ENCODE measurements around the gene NHS. TPM values are rescaled to one million over a fixed set of nuclear protein-coding genes. Genes with fewer than 3 reads are reported as not detected.
"Not testable (repeated sequence)": the region's sequence is repeated elsewhere in the genome, so short reads cannot be mapped to it uniquely, and the experiment has no call there.

The NHS gene
- total RNA-seq, 1 experiment from 2014 or later, result 6.2 TPM

- CTCF ChIA-PET, result no interaction called here
- POLR2A ChIA-PET, result no interaction called here
- no peak overlapping the region for H3K27ac Mint-ChIP-seq (ENCODE audit: low read depth, unreplicated experiment)
- intact Hi-C loops (cut with micrococcal nuclease), result no loop called here
- no peak for DNase-seq (ENCODE audit: unreplicated experiment)
- no TSS peak for BruUV-seq (replicated peaks)
- H3K4me3 Mint-ChIP-seq (ENCODE audit: unreplicated experiment), result no peak overlapping the region
- H3K4me1 Mint-ChIP-seq (ENCODE audit: insufficient read depth, unreplicated experiment), result no peaks in the 10 kb centered on the region
- TF ChIP-seq CTCF (IDR thresholded peaks at IDR 0.05; ENCODE audit: unreplicated experiment), result no peak
- H3K36me3 Mint-ChIP-seq (ENCODE audit: insufficient read depth, unreplicated experiment), result no peaks in the 10 kb centered on the region
- peaks cover 38% of the 10 kb centered on the region for H3K27me3 Mint-ChIP-seq (ENCODE audit: insufficient read depth, unreplicated experiment)
- H3K9me3 Mint-ChIP-seq (ENCODE audit: unreplicated experiment), result no peaks in the 10 kb centered on the region
Measured at GRCh38 chrX:17500145-17500579, 125.2 kb downstream of the NHS start.

GRCh38 chrX:17501746-17502145 is 126.7 kb downstream of the NHS start:
- TF ChIP-seq CTCF (IDR thresholded peaks at IDR 0.05; ENCODE audit: unreplicated experiment), result no peak
- ChIA-PET CTCF (no interaction called here), POLR2A (no interaction called here)
- no TSS peak for BruUV-seq (replicated peaks)
- intact Hi-C loops (cut with micrococcal nuclease), result no loop called here
- H3K36me3 Mint-ChIP-seq (ENCODE audit: insufficient read depth, unreplicated experiment), result no peaks in the 10 kb centered on the region
- H3K4me3 Mint-ChIP-seq (ENCODE audit: unreplicated experiment), result no peak overlapping the region
- no peaks in the 10 kb centered on the region for H3K9me3 Mint-ChIP-seq (ENCODE audit: unreplicated experiment)
- no peak for DNase-seq (ENCODE audit: unreplicated experiment)
- H3K4me1 Mint-ChIP-seq (ENCODE audit: insufficient read depth, unreplicated experiment), result no peaks in the 10 kb centered on the region
- H3K27ac Mint-ChIP-seq (ENCODE audit: low read depth, unreplicated experiment), result no peak overlapping the region
- peaks cover 38% of the 10 kb centered on the region for H3K27me3 Mint-ChIP-seq (ENCODE audit: insufficient read depth, unreplicated experiment)

GRCh38 chrX:17506352-17506751 is 131.4 kb downstream of the NHS start:
- DNase-seq (ENCODE audit: unreplicated experiment); BruUV-seq (replicated peaks); POLR2A ChIA-PET; H3K4me1 Mint-ChIP-seq (ENCODE audit: insufficient read depth, unreplicated experiment); H3K27me3 Mint-ChIP-seq (ENCODE audit: insufficient read depth, unreplicated experiment); H3K4me3 Mint-ChIP-seq (ENCODE audit: unreplicated experiment); H3K36me3 Mint-ChIP-seq (ENCODE audit: insufficient read depth, unreplicated experiment); CTCF ChIA-PET; intact Hi-C loops (cut with micrococcal nuclease); H3K27ac Mint-ChIP-seq (ENCODE audit: low read depth, unreplicated experiment); H3K9me3 Mint-ChIP-seq (ENCODE audit: unreplicated experiment): not testable (repeated sequence)

GRCh38 chrX:17511556-17511955 is 136.6 kb downstream of the NHS start:
- H3K9me3 Mint-ChIP-seq (ENCODE audit: unreplicated experiment), result no peaks in the 10 kb centered on the region

More at GRCh38 chrX:17511556-17511955, 136.6 kb downstream of the NHS start:
- intact Hi-C loops (cut with micrococcal nuclease), result no loop called here
- H3K4me3 Mint-ChIP-seq (ENCODE audit: unreplicated experiment), result no peak overlapping the region
- H3K27ac Mint-ChIP-seq (ENCODE audit: low read depth, unreplicated experiment), result no peak overlapping the region
- POLR2A ChIA-PET, result no interaction called here
- DNase-seq (ENCODE audit: unreplicated experiment), result no peak
- CTCF ChIA-PET, result no interaction called here
- H3K36me3 Mint-ChIP-seq (ENCODE audit: insufficient read depth, unreplicated experiment), result no peaks in the 10 kb centered on the region
- peaks cover 11% of the 10 kb centered on the region for H3K27me3 Mint-ChIP-seq (ENCODE audit: insufficient read depth, unreplicated experiment)
- no TSS peak for BruUV-seq (replicated peaks)
- TF ChIP-seq CTCF (IDR thresholded peaks at IDR 0.05; ENCODE audit: unreplicated experiment), result no peak
- no peaks in the 10 kb centered on the region for H3K4me1 Mint-ChIP-seq (ENCODE audit: insufficient read depth, unreplicated experiment)
